Heart left ventricle (tissue), 16 donors: Measurements from ENCODE around the gene RILP. TPM values are rescaled to one million over a fixed set of nuclear protein-coding genes. Genes with fewer than 3 reads are reported as not detected.

ENCODE experiments used
- ATAC-seq, 4 donors: fragments of 200-7000 bp; cut with Tn5 transposase; one replicate each; pipeline ENCODE4 v1.9.1; 2020 to 2022; ENCODE audit warnings: moderate library complexity in 4 of 4, mild to moderate bottlenecking in 3 of 4, moderate number of reproducible peaks in 1 of 4
- DNase-seq, 5 donors: peaks; one replicate each; pipeline ENCODE4 v3.0.0-alpha.2; 2020
- H3K27ac ChIP-seq, 12 donors: fragments of 200-600 bp; sonication (generic) in 4 of 12; one replicate each; pipeline versions ENCODE4 v1.5.0 to v1.8.0; 2016 to 2022; ENCODE audit warnings: mild to moderate bottlenecking in 2 of 12
- H3K27me3 ChIP-seq, 9 donors: fragments of 200-600 bp; sonication (generic) in 2 of 9; one replicate each; pipeline versions ENCODE4 v1.5.1 to v1.8.0; 2016 to 2022; ENCODE audit warnings: mild to moderate bottlenecking in 3 of 9
- H3K36me3 ChIP-seq, 9 donors: fragments of 200-600 bp; sonication (generic) in 2 of 9; one replicate each; pipeline versions ENCODE4 v1.5.0 to v1.8.0; 2018 to 2022; ENCODE audit warnings: mild to moderate bottlenecking in 2 of 9
- H3K4me1 ChIP-seq, 12 donors: fragments of 200-600 bp; sonication (generic) in 4 of 12; one replicate each; pipeline versions ENCODE4 v1.5.0 to v1.8.0; 2016 to 2022; ENCODE audit warnings: mild to moderate bottlenecking in 3 of 12
- H3K4me3 ChIP-seq, 12 donors: fragments of 200-600 bp; sonication (generic) in 4 of 12; one replicate each; pipeline versions ENCODE4 v1.5.0 to v1.8.0; 2017 to 2022; ENCODE audit warnings: mild to moderate bottlenecking in 9 of 12, moderate library complexity in 4 of 12
- H3K9me3 ChIP-seq, 12 donors: fragments of 200-600 bp; sonication (generic) in 4 of 12; one replicate each; pipeline versions ENCODE4 v1.5.0 to v1.8.0; 2016 to 2022; ENCODE audit warnings: mild to moderate bottlenecking in 1 of 12
- POLR2A ChIP-seq, 2 donors: fragments of 450-650 bp; IDR thresholded peaks; one replicate each; pipeline ENCODE4 v1.6.1; 2017; ENCODE audit warnings: antibody characterized with exemption in 2 of 2, mild to moderate bottlenecking in 2 of 2, moderate library complexity in 2 of 2
- WGBS, 4 donors: extraction: QIAGEN DNeasy Blood & Tissue Kit in 2 of 4; methylation state at CpG; one replicate each; pipeline versions ENCODE4 v1.1.5 to v1.1.7; 2013 to 2018; 5-methylcytosine and 5-hydroxymethylcytosine counted together
- intact Hi-C, 10 donors: fragments of 100-400 bp; cut with DNase I; formaldehyde crosslinking; loops; one replicate each; pipeline versions ENCODE4 v1.11.1 to v1.14.2; 2022
- polyA plus RNA-seq, 2 donors: library from polyadenylated mRNA; stranded (reverse); fragments of 200-250 nt; gene quantifications; one replicate each; pipeline ENCODE4 v1.2.3, GENCODE V29; 2013
- total RNA-seq, 9 donors: library from RNA; depleted of rRNA in 2 of 9; stranded (reverse); fragments of >200 nt in 2 of 9; fragmentation: NEBNext Ultra II Directional in 3 of 9; extraction: Animal tissue kit (Norgen Biotek cat#: 25700) in 3 of 9; gene quantifications; one replicate each; pipeline versions ENCODE4 v1.1.0 to v1.2.4, GENCODE V29; 2016 to 2023
- TF ChIP-seq, protein P1 (sequence below), 12 donors: fragments of 200-600 bp; sonication (generic) in 4 of 12; IDR thresholded peaks; one replicate each; pipeline versions ENCODE4 v1.5.0 to v1.8.0; 2018 to 2022; ENCODE audit warnings: antibody characterized with exemption in 12 of 12, mild to moderate bottlenecking in 5 of 12
- donor health status: ischemic (EF 13 %, LVEDD 7.1; RV severe dilation, severe dysfunction).
- donor health status: healthy with polysubstance abuse.
- donor health status: DM: no; HTN: yes; CAD: no.
- donor health status: DM: no; HTN: no; CAD: no.
- donor health status: ischemic (EF 25% LVEDD 6.9; RV normal size, moderate dysfunction).
- donor health status: ischemic (EF 25% LVEDD 5.7; RV mildly dilated, moderate dysfunction).
- donor health status: healthy.
- donor health status: DM: yes; HTN: yes; CAD: no.
- donor health status: ischemic (EF 35%, LVEDD 5.7; RV mildly dilated, moderate dysfunction).
- donor health status: nonischemic (EF 11% LVEDD 7.7; RV severe dilation, severe dysfunction).
- donor health status: DM: yes; HTN: yes; CAD: no.
- donor health status: PGD.
- donor health status: ischemic (EF 29% LVEDD 5.4; RV normal size, mild dysfunction).
- donor health status: nonischemic (EF 23%, LVEDD 6.1; RV moderate dilation, normal function).

Gene RILP
- total and polyA plus RNA-seq, 11 donors, result 37.6 to 130 (median 60.1) TPM

- Histone ChIP-seq H3K4me1 (peaks cover 3 to 68% (median 54%) of the 10 kb centered on the region in 12 donors), H3K27ac (peak within 1 kb of the TSS; percentile 75 to 99 (median 87)), H3K9me3 (no peaks in the 10 kb centered on the region), H3K4me3 (peak within 1 kb of the TSS; percentile 14 to 73 (median 57)), H3K27me3 (no peaks in the 10 kb centered on the region), H3K36me3 (peaks cover 0 to 20% (median 11%) of the 10 kb centered on the region in 9 donors)
- intact Hi-C loops, result loop anchor here in 8 of 10 donors (2.0 to 10.0 kb wide), 6 partner anchors 17 to 388 kb away; partner anchors contain the start of gene SLC43A2 (in 1 of the 8)
- ATAC-seq, result peak in 1 of 4 donors; percentile 38
- WGBS, 4 donors, result 47 to 55% (median 49%) methylated on average over 24 to 25 of the region's 25 CpGs
- DNase-seq, result peak; percentile 81 to 87 (median 86)
- peak in 1 of 2 donors; percentile 76 for TF ChIP-seq POLR2A (IDR thresholded peaks at IDR 0.05)
- TF ChIP-seq, protein P1, sequence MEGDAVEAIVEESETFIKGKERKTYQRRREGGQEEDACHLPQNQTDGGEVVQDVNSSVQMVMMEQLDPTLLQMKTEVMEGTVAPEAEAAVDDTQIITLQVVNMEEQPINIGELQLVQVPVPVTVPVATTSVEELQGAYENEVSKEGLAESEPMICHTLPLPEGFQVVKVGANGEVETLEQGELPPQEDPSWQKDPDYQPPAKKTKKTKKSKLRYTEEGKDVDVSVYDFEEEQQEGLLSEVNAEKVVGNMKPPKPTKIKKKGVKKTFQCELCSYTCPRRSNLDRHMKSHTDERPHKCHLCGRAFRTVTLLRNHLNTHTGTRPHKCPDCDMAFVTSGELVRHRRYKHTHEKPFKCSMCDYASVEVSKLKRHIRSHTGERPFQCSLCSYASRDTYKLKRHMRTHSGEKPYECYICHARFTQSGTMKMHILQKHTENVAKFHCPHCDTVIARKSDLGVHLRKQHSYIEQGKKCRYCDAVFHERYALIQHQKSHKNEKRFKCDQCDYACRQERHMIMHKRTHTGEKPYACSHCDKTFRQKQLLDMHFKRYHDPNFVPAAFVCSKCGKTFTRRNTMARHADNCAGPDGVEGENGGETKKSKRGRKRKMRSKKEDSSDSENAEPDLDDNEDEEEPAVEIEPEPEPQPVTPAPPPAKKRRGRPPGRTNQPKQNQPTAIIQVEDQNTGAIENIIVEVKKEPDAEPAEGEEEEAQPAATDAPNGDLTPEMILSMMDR (IDR thresholded peaks at IDR 0.05), result no peak
Observed at GRCh38 chr17:1645207-1646171, 4.2 kb downstream of the RILP start, which contains the start of gene SCARF1. Gene SCARF1, minus strand, starts transcription at chr17:1645732. Its CDS starts 35 bp downstream, at chr17:1645697.

- 48 to 58% (median 51%) methylated on average over 13 to 15 of the region's 15 CpGs for WGBS, 4 donors
- H3K27ac ChIP-seq, result peak overlapping the region; percentile 70 to 96 (median 85)
- peaks cover 0 to 69% (median 48%) of the 10 kb centered on the region in 12 donors for H3K4me1 ChIP-seq
- H3K4me3 ChIP-seq, result peak overlapping the region in 11 of 12 donors; percentile 45 to 73 (median 59)
- H3K27me3 ChIP-seq, result no peaks in the 10 kb centered on the region
- H3K36me3 ChIP-seq, result peaks cover 0 to 18% (median 10%) of the 10 kb centered on the region in 9 donors
- peak in 4 of 5 donors; percentile 33 to 62 (median 40) for DNase-seq
- TF ChIP-seq POLR2A (IDR thresholded peaks at IDR 0.05), result no peak
- TF ChIP-seq, protein P1 (IDR thresholded peaks at IDR 0.05), result no peak
- intact Hi-C loops, result loop anchor here in 8 of 10 donors (2.0 to 10.0 kb wide), 6 partner anchors 16 to 387 kb away; partner anchors contain the start of gene SLC43A2 (in 1 of the 8)
- H3K9me3 ChIP-seq, result no peaks in the 10 kb centered on the region
- peak in 1 of 4 donors; percentile 3 for ATAC-seq
Observed at GRCh38 chr17:1644493-1645206, 5.0 kb downstream of the RILP start.

DNA sequence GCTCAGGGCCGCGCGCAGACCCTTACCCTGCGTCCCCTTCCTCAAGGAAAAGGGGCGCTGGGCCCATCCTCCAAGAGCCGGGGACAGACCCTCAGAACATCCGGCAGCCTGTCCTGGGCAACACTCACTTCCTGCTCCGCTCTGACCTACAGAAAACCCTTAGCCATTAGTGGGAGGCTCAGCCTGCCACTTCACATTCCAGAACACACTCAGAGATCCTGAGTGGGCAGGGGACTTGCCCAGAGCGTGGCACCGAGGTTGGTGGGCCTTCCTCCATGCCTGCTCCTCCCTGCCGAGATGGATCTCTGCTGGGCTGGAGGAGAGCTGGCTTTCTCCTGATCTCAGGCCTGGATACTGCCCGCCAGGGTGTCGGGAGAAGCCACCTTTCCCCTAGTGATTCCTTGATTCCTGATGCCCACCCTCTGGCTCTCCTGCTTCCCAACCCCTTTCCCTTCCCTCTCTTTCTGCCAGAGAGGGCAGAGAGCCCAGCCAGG, 5.6 kb downstream of the RILP start:
- no peaks in the 10 kb centered on the region for H3K9me3 ChIP-seq
- peak overlapping the region; percentile 15 to 73 (median 57) for H3K4me3 ChIP-seq
- no peak for TF ChIP-seq POLR2A (IDR thresholded peaks at IDR 0.05)
- TF ChIP-seq, protein P1 (IDR thresholded peaks at IDR 0.05), result no peak
- peak in 3 of 4 donors; percentile 2 to 5 (median 2) for ATAC-seq
- H3K27me3 ChIP-seq, result no peaks in the 10 kb centered on the region
- peak overlapping the region; percentile 41 to 96 (median 85) for H3K27ac ChIP-seq
- 19 to 33% (median 20%) methylated on average over 10 to 13 of the region's 13 CpGs for WGBS, 4 donors
- peaks cover 0 to 71% (median 47%) of the 10 kb centered on the region in 12 donors for H3K4me1 ChIP-seq
- H3K36me3 ChIP-seq, result peaks cover 0 to 23% (median 13%) of the 10 kb centered on the region in 9 donors
- intact Hi-C loops, result loop anchor here in 4 of 10 donors (2.0 to 10.0 kb wide), 3 partner anchors 15 to 379 kb away; partner anchors contain the start of gene SLC43A2 (in 2 of the 4)
- peak in 2 of 5 donors; percentile 32 to 55 for DNase-seq
